ENCODE measurements around the gene KCNG1.

- TF ChIP-seq CTCF (IDR thresholded peaks at IDR 0.05; ENCODE audit: low read depth, low read length) (no peak), POLR2A (IDR thresholded peaks at IDR 0.05; ENCODE audit: extremely low read depth, insufficient read length) (no peak)
Observed at GRCh38 chr20:51016521-51016920, 6.4 kb downstream of the KCNG1 start.

All from NB4 (cell line).